Neural cell (in vitro differentiated cells): Measurements from ENCODE around the gene TMEM175.

ENCODE experiments used
- TAF1 ChIP-seq: IDR thresholded peaks from 2 replicates; pipeline ENCODE4 v1.6.1; 2012; ENCODE audit warnings: low read depth
- TF ChIP-seq, protein P1 (sequence below): fragments of 450-650 bp; IDR thresholded peaks from 2 replicates; pipeline ENCODE4 v1.5.1; 2014; ENCODE audit warnings: antibody characterized with exemption, mild to moderate bottlenecking, moderate library complexity; ENCODE audit not compliant: poor library complexity, severe bottlenecking
- TF ChIP-seq, protein P2 (sequence below): IDR thresholded peaks from 2 replicates; pipeline ENCODE4 v1.6.1; 2012; ENCODE audit warnings: borderline replicate concordance

DNA sequence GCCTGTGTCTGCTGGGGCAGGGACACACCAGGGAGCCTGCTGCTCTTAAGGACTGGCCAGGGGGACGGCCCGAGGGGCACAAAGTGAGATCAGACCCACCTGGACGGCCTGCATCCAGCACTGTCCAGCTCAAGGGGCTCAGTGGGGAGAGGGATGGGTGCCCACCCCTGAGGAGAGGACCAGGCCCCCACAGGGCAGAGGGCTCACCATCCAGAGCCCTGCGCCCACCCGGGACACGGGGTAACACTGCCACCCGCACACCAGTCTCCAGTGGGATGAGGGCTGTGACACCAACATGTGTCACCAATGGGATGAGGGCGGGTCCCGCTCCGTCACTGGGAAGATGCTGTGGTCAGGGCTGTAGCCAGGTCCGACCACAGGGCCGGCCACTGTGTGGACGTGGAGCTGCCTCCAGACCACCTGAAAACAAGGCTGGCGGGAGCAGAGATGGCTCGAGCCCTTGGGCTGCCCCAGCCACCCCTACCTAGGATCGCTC lies 27.9 kb downstream of the TMEM175 start:
- TF ChIP-seq, protein P1, sequence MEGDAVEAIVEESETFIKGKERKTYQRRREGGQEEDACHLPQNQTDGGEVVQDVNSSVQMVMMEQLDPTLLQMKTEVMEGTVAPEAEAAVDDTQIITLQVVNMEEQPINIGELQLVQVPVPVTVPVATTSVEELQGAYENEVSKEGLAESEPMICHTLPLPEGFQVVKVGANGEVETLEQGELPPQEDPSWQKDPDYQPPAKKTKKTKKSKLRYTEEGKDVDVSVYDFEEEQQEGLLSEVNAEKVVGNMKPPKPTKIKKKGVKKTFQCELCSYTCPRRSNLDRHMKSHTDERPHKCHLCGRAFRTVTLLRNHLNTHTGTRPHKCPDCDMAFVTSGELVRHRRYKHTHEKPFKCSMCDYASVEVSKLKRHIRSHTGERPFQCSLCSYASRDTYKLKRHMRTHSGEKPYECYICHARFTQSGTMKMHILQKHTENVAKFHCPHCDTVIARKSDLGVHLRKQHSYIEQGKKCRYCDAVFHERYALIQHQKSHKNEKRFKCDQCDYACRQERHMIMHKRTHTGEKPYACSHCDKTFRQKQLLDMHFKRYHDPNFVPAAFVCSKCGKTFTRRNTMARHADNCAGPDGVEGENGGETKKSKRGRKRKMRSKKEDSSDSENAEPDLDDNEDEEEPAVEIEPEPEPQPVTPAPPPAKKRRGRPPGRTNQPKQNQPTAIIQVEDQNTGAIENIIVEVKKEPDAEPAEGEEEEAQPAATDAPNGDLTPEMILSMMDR, result no peak
- TF ChIP-seq, protein P2, sequence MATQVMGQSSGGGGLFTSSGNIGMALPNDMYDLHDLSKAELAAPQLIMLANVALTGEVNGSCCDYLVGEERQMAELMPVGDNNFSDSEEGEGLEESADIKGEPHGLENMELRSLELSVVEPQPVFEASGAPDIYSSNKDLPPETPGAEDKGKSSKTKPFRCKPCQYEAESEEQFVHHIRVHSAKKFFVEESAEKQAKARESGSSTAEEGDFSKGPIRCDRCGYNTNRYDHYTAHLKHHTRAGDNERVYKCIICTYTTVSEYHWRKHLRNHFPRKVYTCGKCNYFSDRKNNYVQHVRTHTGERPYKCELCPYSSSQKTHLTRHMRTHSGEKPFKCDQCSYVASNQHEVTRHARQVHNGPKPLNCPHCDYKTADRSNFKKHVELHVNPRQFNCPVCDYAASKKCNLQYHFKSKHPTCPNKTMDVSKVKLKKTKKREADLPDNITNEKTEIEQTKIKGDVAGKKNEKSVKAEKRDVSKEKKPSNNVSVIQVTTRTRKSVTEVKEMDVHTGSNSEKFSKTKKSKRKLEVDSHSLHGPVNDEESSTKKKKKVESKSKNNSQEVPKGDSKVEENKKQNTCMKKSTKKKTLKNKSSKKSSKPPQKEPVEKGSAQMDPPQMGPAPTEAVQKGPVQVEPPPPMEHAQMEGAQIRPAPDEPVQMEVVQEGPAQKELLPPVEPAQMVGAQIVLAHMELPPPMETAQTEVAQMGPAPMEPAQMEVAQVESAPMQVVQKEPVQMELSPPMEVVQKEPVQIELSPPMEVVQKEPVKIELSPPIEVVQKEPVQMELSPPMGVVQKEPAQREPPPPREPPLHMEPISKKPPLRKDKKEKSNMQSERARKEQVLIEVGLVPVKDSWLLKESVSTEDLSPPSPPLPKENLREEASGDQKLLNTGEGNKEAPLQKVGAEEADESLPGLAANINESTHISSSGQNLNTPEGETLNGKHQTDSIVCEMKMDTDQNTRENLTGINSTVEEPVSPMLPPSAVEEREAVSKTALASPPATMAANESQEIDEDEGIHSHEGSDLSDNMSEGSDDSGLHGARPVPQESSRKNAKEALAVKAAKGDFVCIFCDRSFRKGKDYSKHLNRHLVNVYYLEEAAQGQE, result no peak
- TF ChIP-seq TAF1, result no peak
